KMS-11 (cell line): ENCODE results near the gene SMARCB1.

Experiments
- H2AFZ ChIP-seq: fragments of 200-600 bp; sonication (generic); 2 replicates; pipeline ENCODE4 v1.6.1; 2016; ENCODE audit warnings: antibody characterized with exemption, mixed run types, low read depth
- H3K27ac ChIP-seq: fragments of 200-600 bp; sonication (generic); 2 replicates; pipeline ENCODE4 v1.6.1; 2016; ENCODE audit warnings: mild to moderate bottlenecking, mixed run types
- H3K27me3 ChIP-seq: fragments of 200-600 bp; sonication (generic); 2 replicates; pipeline ENCODE4 v1.6.1; 2017; ENCODE audit warnings: mild to moderate bottlenecking, low read depth, mixed run types, moderate library complexity; ENCODE audit not compliant: insufficient read depth
- H3K36me3 ChIP-seq: fragments of 200-600 bp; sonication (generic); 2 replicates; pipeline ENCODE4 v1.6.1; 2017; ENCODE audit warnings: mild to moderate bottlenecking, mixed run types; ENCODE audit not compliant: insufficient read depth
- H3K4me1 ChIP-seq: fragments of 200-600 bp; sonication (generic); 2 replicates; pipeline ENCODE4 v1.6.1; 2016; ENCODE audit warnings: mild to moderate bottlenecking, low read depth, mixed run types; ENCODE audit not compliant: poor library complexity, severe bottlenecking
- H3K4me2 ChIP-seq: fragments of 200-600 bp; sonication (generic); 2 replicates; pipeline ENCODE4 v1.7.0; 2016; ENCODE audit warnings: mild to moderate bottlenecking, mixed run types
- H3K4me3 ChIP-seq: fragments of 200-600 bp; sonication (generic); IDR thresholded peaks from 2 replicates; pipeline ENCODE4 v1.6.1; 2017; ENCODE audit warnings: low read depth, low read length, mixed read lengths; ENCODE audit not compliant: insufficient read depth
- H3K79me2 ChIP-seq: fragments of 200-600 bp; sonication (generic); 2 replicates; pipeline ENCODE4 v1.6.1; 2016; ENCODE audit warnings: low read depth, mixed run types; ENCODE audit not compliant: insufficient read depth
- H3K9ac ChIP-seq: fragments of 200-600 bp; sonication (generic); 2 replicates; pipeline ENCODE4 v1.6.1; 2016; ENCODE audit warnings: mild to moderate bottlenecking, mixed run types
- H4K20me1 ChIP-seq: fragments of 200-600 bp; sonication (generic); 2 replicates; pipeline ENCODE4 v1.6.1; 2016; ENCODE audit warnings: mild to moderate bottlenecking, mixed run types; ENCODE audit not compliant: insufficient read depth
- CTCF ChIP-seq: fragments of 200-600 bp; sonication (generic); conservative IDR thresholded peaks from 2 replicates; pipeline ENCODE4 v1.6.1; 2017; ENCODE audit warnings: low read depth, mild to moderate bottlenecking, antibody characterized with exemption, low read length, moderate library complexity, mixed read lengths

The SMARCB1 gene

GRCh38 chr22:23837911-23838680 is 51.3 kb downstream of the SMARCB1 start:
- Histone ChIP-seq H3K4me3 (no peak overlapping the region), H3K9ac (peak overlapping the region; percentile 85), H3K4me1 (peaks cover 59% of the 10 kb centered on the region), H3K27me3 (no peaks in the 10 kb centered on the region), H2AFZ (no peak overlapping the region), H3K36me3 (no peaks in the 10 kb centered on the region), H3K79me2 (peaks cover 29% of the 10 kb centered on the region), H3K4me2 (peak overlapping the region; percentile 76), H4K20me1 (no peaks in the 10 kb centered on the region), H3K27ac (peak overlapping the region; percentile 73)
- TF ChIP-seq CTCF, result no peak

- H4K20me1 ChIP-seq, result no peaks in the 10 kb centered on the region
- H3K36me3 ChIP-seq, result no peaks in the 10 kb centered on the region
- peak within 1 kb of the TSS; percentile 76 for H3K4me2 ChIP-seq
- no peak within 1 kb of the TSS for H3K4me3 ChIP-seq
- H3K79me2 ChIP-seq, result peaks cover 29% of the 10 kb centered on the region
- H3K27ac ChIP-seq, result peak within 1 kb of the TSS; percentile 73
- H3K27me3 ChIP-seq, result no peaks in the 10 kb centered on the region
- peak within 1 kb of the TSS; percentile 85 for H3K9ac ChIP-seq
- no peak within 1 kb of the TSS for H2AFZ ChIP-seq
- peaks cover 67% of the 10 kb centered on the region for H3K4me1 ChIP-seq
- TF ChIP-seq CTCF, result no peak
These were observed 52.1 kb downstream of the SMARCB1 start, which contains the start of gene DERL3 for GRCh38 chr22:23838681-23839468. TSS of gene DERL3 (minus strand) at chr22:23839006. CDS start at chr22:23838987, 19 bp downstream.

GRCh38 chr22:23840026-23840425 is 53.3 kb downstream of the SMARCB1 start:
- Histone ChIP-seq H2AFZ (no peak overlapping the region), H4K20me1 (no peaks in the 10 kb centered on the region), H3K4me3 (no peak overlapping the region), H3K27ac (peak overlapping the region; percentile 50; the same call in 1 of the 2 replicates), H3K36me3 (no peaks in the 10 kb centered on the region), H3K4me1 (peaks cover 75% of the 10 kb centered on the region), H3K27me3 (no peaks in the 10 kb centered on the region), H3K9ac (peak overlapping the region; percentile 59; the same call in 1 of the 2 replicates), H3K79me2 (peaks cover 29% of the 10 kb centered on the region), H3K4me2 (peak overlapping the region; percentile 56)
- TF ChIP-seq CTCF, result no peak

GRCh38 chr22:23841292-23841691 is 54.5 kb downstream of the SMARCB1 start:
- Histone ChIP-seq H3K36me3 (no peaks in the 10 kb centered on the region), H4K20me1 (no peaks in the 10 kb centered on the region), H3K27me3 (no peaks in the 10 kb centered on the region), H3K4me3 (no peak overlapping the region), H2AFZ (no peak overlapping the region), H3K9ac (no peak overlapping the region; the same call in 1 of the 2 replicates), H3K4me2 (peak overlapping the region; percentile 23; the same call in 1 of the 2 replicates), H3K27ac (peak overlapping the region; percentile 100; the same call in 1 of the 2 replicates), H3K79me2 (peaks cover 21% of the 10 kb centered on the region), H3K4me1 (peaks cover 75% of the 10 kb centered on the region)
- TF ChIP-seq CTCF, result no peak
